G401.6 (cell line): Measurements from ENCODE around the gene FLII.
"Not testable (repeated sequence)": the region's sequence is repeated elsewhere in the genome, so short reads cannot be mapped to it uniquely, and the experiment has no call there.

Experiments
- FAIRE-seq: peaks from 2 replicates; lab custom pipeline; 2012; peaks lifted over from hg19 to GRCh38; lab: Jason Lieb, UNC

Gene FLII

DNA sequence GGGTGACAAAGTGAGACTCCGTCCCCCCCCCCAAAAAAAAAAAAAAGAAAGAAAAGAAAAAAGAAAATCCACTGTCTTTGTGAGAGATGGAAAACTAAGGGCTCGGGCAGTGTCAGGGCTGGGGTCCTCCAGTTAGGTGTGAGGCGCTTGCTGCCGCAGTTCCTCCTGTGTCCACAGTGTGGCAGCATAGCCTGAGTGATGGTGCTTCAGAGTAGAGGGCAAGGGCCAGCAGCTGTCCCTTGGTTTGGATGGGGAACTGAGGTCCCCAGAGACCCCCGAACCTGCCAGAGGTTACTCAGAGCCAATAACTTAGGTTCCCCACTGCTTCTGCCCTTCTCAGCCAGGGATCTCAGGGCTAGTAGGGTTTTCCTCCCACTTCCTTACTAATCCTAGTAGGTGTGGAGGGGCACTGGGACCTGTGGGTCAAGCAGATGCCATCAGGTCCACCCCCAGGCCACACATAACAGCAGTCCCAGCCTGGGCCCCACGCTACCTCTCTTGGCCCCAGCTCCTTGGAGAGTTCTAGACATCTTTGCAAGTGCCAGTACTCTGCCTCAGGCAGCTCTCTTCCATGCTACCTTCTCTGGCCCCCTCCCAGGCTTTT is 41.0 kb downstream of the FLII start:
- peak; percentile 48 for FAIRE-seq

DNA sequence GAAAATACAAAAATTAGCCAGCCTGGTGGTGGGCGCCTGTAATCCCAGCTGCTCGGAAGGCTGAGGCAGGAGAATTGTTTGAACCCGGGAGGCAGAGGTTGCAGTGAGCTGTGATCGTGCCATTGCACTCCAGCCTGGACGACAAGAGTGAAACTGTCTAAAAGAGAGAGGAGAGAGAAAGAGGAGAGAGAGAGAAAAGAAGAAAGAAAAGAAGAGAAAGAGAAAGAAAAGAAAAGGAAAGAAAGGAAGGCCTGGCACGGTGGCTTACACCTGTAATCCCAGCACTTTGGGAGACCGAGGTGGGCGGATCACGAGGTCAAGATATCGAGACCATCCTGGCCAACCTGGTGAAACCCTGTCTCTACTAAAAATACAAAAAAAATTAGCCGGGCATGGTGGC is 41.6 kb downstream of the FLII start:
- FAIRE-seq = not testable (repeated sequence)

DNA sequence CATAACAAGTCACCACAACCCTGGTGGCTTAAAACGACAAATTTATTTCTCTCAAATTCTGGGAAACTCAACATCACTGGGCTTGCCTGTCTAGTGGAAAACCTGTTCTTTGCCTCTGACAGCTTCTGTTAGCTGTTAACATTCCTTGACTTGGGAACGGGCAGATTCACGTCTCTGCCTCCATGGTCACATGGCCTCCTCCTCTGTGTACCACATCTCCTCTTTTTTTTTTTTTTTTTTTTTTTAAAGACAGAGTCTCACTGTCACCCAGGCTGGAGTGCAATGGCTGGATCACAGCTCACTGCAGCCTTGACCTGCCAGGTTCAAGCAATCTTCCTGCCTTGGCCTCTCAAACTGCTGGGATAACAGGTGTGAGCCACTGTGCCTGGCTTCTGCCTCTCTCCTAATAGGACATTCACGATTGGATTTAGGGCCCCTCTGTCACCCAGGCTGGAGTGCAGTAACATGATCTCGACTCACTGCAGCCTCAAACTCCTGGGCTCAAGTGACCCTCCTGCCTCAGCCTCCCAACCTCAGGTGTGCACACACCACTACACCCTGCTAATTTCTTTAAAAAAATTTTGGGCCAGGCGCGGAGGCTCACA is 44.8 kb downstream of the FLII start:
- FAIRE-seq = peak; percentile 6

DNA sequence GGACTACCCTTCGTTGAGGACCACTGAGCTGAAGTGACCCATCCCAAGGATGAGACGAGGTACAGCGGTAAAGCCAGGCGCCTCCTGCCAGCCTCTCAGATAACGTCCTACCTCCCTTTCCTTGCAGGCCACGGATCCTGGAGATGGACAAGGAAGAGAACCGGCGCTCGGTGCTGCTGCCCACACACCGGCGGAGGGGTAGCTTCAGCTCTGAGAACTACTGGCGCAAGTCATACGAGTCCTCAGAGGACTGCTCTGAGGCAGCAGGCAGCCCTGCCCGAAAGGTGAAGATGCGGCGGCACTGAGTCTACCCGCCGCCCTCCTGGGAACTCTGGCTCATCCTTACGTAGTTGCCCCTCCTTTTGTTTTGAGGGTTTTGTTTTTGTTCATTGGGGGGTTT is 50.4 kb downstream of the FLII start:
- no peak for FAIRE-seq

DNA sequence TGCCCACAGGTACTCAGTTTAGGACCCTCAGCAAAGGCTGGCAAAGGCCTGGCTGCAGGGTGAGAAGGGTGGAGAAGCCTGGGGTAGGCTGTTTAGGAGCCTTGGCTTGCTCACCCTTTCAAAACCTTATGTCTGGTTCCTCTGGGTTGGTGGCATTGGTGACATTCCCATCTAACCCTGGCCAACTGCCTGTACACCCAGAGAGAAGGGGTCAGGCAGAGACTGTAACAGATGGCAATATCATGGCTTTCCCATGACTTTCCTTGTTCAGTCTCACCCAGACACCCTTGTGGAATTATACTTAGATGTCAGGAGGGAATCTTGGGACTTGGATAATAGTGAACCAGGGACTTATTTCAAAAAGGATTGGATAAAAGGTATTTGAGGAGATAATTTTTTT is 51.6 kb downstream of the FLII start:
- no peak for FAIRE-seq

DNA sequence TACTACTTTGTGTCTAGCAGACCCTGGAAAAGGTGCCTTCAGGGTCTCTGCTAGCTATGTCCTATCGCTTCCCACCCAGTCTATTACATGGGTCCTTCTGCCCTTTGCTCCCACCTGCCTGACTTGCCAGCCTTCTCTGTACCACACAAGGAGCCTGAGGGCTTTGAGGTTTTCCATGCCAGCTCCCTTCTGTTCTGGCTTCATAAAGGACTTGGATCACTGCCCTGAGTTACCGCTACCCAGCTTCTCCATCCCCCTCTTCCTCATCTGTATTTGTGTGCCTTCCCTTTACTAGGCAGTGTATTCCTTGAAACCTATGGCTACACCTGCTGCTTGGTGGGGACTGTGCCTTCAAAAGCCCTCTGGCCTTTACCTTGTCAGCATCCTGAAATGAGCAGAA is 52.7 kb downstream of the FLII start:
- no peak for FAIRE-seq

DNA sequence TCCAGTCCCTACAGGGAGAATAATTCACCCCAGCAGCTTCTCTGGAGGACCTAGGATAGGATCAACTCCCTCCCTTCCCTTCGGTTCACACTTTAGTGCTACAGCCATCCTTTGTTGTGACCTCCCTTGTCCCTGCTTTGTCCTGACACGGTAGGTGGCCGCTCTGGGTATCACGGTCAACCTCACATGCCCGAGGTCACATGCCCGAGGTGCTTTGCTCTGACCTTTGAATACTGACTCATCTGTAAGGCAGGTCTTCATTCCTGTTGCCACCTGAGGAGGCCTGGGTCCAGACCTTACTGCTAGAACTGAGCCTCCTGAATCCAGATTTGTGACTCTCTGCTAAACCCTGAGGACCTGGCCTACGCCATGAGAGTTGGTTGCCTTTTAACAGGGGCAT is 55.2 kb downstream of the FLII start:
- peak; percentile 89 for FAIRE-seq

DNA sequence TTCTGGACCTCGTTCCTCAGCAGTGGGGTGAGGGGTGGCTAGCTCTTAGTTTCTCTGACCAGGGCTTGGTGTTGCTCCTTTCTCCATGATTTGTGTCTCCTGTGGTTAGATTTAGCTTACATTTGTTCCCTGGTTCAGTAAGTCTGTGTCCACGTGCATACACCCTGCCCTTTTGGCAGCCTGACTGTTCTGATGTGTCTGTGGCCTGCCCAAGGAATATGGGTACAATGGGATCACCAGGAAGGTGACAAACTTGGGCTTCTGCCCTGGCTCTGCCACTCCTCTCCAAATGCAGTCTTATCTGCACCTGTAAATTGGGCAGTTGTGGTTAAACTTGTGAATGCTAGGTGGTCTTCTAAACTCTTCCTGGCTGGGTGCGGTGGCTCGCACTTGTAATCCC is 57.4 kb downstream of the FLII start:
- no peak for FAIRE-seq

DNA sequence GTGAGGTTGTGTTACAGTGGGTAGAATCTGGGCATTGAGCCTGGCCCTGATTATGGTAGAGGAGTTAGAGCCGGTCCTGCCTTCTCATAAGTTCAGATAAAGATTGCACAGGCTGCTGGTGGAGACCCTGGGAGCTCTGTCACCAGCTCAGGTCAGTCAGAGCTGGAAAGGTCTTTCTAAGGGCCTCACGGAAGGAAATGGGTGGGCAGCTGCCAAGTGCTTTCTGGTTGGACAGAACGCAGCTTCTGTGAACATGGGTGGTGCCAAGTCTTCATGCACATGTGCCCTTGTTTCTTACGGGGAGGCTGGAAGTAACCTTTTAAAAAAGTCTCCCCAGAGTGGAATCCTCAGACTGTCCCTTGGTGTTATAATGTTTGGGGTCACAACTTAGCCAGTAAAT is 60.0 kb downstream of the FLII start:
- no peak for FAIRE-seq

DNA sequence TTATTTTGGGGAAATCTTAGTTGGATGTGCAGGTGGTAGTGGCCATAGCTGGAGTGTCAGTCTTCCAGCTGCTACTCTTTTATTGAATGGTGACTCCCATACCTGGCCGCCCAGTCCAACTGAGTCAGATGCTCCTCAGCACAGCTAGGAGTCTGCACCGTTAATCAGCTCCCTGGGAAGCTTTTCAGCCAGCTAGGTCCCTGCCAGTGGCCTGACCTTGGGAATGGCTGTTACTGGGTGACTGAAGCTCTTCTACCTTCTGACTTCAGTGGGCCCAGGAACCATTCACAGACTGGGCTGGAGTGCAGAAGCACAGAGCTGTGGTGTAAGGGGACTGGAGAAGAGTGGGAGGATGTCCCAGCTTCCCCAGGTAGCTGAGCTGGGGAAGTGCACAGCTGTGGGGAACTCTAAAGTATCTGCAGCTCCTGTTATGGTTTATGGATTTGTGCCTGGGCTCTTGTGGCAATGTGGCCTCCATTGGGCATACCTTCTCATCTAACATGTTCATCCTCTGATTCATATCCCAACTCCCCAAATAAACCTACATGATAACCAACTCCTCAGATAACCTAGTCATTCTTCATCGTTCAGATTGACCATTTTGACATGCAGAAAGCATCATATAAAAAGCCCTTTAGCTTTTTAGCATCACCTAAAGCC is 60.9 kb downstream of the FLII start:
- FAIRE-seq = no peak

DNA sequence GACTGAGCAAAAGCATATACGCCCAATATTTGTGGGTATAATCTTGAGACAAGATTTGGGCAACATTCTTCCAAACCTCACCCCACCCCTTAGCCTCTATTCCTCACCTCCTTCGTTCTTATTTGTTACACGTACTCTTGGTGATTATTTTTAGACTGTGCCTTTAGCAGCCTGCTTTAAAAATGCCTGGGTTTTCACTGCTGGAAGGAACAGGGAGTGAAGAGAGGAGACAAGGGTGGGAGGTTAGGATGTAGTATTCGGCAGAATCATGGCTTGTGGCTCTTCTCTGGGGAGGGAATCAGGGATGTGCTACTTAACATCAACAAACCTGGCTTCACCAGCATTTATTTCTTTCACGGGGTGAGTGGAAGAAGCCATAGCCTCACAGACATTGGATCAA is 63.3 kb downstream of the FLII start:
- FAIRE-seq = no peak
